ENCODE data around the gene TMEM117.
"Not testable (repeated sequence)": the region's sequence is repeated elsewhere in the genome, so short reads cannot be mapped to it uniquely, and the experiment has no call there.

TMEM117 gene

DNA sequence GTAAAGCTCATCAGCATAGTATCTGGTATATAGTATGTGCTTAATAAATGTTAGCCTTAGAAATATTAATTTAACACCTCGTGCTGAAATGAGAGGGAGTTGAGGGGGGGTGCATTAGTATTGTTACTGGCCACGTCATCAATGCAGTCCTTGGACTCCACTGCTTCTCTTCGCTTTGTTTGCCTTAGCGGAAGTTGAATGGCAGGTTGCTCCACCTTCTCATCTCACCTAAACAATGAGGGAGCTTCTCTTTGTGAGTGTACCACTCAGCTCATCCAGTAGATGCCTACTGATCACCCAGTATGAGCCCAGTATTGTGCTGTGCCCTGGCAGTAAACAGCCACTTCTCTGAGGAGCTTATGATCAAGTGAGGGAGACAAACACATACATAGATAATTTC, 4.5 kb downstream of the TMEM117 start:
- DNase-seq (ENCODE audit: low read depth in 3 of 3), result no peak

DNA sequence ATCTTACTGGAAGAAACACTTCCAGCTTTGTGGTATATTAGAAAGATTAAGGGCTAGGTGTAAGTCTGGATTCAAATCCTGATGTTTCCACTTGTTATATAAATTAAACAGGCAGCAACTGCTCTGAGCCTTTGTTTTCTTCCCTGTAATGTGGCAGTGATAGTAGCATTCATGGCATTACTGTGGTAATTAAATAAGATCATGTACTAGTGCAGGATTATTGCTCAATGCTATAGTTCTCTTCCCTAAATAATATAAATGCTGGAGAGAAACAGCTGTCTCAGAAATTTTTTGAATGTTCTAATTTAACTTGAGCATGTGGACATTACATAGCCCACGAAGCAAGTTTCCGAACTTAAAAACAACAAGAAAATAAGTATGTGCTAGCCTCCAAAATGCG, 5.4 kb downstream of the TMEM117 start:
- no peak for DNase-seq (ENCODE audit: low read depth in 3 of 3)

DNA sequence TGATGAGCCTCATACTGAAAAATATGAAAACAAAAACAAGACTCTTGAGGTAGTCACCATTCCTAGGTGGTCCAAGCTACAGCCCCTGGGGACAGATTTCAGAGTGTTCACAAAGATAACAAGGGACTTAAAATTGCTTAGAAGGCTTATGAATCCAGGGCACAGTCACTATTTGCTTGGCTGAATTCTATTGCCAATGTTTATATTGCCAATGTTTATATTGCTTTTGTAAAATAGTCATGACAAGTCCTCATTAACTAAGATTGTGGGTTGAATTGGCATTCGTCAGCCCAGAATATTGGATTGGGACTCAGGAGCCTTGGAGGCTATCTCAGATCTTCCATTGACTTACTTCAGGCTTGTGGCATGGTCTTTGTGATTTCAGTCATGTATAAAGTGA, 6.4 kb downstream of the TMEM117 start:
- DNase-seq (ENCODE audit: low read depth in 3 of 3), result no peak

DNA sequence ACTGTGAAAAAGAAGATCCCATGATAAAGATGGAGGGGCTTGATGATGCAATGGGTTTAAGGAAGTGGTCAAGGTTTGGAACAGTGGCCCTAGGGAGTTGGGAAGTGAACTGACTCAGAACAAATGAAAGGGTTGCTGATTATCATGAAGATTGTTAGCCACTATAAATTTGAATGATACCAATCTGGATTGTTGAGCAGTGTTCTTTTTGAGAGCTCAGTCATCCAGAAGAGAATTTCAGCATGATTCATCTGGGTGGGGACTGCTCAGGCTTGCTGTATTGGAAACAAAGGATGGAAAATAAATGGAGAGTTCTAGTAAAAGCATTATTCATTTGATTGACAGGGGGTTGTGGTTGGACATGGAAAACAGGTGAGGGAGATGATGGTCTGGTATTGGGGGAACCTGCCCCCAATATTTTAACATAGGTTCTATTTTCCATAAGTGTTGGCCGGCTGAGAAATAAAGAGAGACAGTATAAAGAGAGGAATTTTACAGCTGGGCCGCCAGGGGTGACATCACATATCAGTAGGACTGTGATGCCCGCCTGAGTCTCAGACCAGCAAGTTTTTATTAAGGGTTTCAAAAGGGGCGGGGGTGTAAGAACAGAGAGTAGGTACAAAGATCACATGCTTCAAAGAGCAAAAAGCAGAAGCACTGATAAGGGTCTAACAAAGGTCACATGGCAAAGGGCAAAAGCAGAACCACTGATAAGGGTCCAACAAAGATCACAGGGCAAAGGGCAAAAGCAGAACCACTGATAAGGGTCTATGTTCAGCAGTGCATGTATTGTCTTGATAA, 11.7 kb downstream of the TMEM117 start:
- DNase-seq (ENCODE audit: low read depth in 3 of 3), result not testable (repeated sequence)

DNA sequence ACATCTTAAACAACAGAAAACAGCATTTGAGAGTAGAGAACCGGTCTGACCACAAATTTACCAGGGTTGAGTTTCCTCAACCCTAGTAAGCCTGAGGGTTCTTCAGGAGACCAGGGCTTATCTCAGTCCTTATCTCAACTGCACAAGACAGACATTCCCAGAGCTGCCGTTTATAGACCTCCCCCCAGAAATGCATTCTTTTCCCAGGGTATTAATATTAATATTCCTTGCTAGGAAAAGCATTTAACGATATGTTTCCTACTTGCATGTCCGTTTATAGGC, 12.3 kb downstream of the TMEM117 start:
- DNase-seq (ENCODE audit: low read depth in 3 of 3), result no peak

DNA sequence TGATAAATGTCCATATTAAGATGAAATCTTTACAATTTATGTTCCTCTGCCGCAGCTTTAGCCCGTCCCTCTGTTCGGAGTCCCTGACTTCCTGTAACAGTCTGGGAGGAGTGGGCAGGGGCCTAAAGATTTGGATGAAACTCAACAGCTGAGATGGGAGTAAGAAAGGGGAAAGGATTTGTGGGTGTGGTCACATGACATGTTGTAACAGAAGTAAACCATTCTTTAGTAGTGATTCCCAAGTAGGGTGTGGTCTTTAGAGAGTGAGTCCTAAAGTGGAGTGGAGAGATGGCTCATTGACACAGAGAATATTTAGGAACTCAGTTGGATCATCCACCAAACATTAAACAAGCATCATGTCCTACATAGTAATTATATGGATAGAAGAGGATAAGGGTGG, 12.9 kb downstream of the TMEM117 start:
- DNase-seq (ENCODE audit: low read depth in 3 of 3), result no peak

DNA sequence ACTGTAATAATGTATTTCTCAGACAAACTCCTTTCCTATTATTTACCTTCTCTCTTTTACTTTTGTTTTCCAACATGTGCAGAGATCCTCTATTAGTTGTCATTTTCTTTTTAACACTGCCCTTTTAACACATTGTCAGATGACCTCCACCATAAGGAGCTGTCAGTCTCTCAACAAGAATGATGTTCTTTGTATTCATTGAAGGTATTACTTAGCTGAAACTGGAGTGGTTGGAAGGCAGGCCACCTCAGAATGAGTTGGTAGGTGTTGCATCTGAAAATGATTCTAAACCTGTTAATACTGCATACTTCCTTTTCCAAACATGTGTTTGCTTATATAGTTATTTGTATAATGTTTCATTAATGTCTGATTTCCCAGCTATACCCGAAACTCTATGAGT, 16.9 kb downstream of the TMEM117 start:
- DNase-seq (ENCODE audit: low read depth in 3 of 3), result no peak

DNA sequence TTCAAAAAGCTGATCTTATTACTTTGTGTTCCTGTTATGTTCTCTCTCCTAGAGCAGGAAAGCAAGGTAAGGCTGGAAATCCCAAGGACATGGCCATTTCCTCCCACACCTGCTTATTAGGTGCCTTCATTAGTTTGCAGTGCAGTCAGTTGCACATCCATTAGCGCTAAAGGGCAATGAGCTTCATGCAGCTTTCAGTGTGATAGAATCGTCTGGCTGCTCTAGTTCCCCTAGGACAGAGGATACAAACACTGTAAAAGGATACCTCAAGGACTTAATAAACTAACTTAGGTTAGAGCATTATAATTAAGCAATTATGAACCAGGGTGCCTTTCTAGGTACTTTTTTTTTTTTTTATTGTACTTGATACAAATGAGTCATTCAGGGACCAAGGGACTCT, 21.1 kb downstream of the TMEM117 start:
- DNase-seq (ENCODE audit: low read depth in 3 of 3), result no peak

DNA sequence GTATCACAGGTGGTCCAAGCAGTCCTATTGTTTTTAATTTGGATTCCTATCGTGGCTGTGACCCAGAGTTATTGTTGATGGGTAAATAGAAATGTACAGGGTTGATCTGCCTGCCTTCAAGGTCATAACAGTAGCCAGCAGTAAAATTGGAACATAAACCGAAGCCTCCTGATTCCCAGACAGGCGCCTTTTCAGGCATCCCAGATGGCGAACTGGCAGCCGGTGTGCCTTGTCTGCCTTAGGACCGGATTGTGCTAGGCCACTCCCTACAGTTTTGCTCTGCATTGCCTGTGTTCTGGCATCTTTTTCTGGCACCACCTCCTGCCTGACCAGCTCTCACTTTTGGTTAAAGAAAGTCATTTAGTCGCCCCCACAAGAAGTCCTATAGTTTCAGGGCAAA, 22.2 kb downstream of the TMEM117 start:
- DNase-seq (ENCODE audit: low read depth in 3 of 3), result no peak

DNA sequence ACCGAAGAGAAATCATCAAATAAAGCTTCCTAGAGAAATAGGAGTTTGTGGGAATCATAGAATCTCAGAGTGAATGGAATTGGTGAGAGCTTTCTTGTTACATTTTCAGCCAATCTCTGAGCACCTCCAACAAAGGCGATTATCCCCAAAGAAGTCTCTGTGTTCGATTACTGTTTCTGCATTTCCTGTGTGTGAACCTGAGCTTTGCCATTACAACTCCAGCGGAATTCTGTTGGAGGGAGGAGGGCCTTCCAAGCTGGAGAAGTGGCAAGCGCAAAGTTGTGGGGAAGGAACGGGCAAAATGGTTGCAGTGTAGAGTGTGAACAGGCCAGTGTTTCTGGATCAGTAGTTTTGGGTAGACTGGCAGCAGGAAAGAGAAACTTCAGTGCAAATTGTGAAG, 23.1 kb downstream of the TMEM117 start:
- no peak for DNase-seq (ENCODE audit: low read depth in 3 of 3)

DNA sequence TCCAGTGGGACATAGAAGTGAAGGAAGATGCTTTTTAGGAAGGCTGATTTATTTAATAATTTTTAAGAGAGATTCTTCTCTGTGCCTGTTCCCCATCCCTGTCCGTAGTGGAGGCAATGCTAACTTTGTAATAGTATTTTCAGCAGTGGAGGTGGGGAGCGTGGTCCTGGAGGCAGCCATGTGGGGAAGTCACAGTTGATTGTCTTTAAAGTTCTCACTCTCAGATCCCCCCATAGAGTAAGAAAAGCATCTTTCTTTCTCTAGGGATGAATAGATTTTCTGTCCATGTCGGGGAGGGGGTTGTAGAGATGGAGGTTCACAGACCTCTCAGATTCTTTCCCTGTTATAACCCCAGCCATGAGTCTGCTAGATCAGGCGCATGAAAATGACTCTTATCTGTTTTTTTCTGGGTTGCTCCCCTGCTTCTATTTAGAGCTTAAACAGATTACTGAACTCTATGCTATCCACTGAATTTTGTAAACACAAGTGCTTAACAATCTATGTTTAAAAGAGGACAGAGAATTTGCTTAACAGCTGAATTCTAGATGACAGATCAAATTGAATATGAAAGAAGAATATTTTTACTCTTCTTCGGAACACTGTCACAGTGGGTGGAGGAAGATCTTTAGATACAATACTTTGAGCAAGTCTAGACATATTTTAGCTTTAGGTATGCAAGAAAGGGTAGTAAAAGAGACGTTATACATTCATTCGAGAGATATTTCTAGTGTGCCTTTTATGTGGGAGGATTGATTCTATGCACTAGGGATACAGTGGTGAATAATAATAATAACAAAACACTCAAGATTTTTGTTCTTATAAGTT, 25.3 kb downstream of the TMEM117 start:
- no peak for DNase-seq (ENCODE audit: low read depth in 3 of 3)

DNA sequence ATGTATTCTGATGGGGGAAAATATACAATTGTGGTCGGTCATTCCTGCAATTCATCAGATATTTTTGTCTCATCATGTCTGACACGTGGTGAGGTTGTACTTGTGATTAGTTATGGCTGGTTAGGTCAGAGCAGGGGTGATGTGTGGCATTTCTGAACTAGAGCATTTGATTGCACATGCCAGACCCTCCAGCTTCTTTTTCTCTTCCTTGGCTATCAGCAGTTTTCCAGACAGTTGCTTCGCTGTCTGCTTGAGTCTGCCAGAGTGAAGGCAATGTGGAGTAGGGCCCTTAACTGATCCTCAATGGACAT, 25.9 kb downstream of the TMEM117 start:
- no peak for DNase-seq (ENCODE audit: low read depth in 3 of 3)

DNA sequence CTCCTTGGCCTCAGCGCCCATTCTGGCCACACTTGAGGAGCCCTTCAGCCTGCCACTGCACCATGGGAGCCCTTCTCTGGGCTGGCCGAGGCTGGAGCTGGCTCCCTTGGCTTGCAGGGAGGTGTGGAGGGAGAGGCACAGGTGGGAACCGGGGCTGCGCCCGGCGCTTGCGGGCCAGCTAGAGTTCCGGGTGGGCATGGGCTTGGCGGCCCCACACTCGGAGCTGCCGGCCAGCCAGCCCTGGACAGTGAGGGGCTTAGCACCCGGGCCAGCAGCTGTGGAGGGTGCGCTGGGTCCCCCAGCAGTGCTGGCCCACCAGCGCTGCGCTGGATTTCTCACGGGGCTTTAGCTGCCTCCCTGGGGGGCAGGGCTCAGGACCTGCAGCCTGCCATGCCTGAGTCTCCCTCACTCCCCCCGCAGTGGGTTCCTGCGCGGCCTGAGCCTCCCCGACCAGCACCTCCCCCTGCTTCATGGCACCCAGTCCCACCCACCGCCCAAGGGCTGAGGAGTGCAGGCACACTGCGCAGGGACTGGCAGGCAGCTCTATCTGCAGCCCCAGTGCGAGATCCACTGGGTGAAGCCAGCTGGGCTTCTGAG, 28.0 kb downstream of the TMEM117 start:
- no peak for DNase-seq (ENCODE audit: low read depth in 3 of 3)

DNA sequence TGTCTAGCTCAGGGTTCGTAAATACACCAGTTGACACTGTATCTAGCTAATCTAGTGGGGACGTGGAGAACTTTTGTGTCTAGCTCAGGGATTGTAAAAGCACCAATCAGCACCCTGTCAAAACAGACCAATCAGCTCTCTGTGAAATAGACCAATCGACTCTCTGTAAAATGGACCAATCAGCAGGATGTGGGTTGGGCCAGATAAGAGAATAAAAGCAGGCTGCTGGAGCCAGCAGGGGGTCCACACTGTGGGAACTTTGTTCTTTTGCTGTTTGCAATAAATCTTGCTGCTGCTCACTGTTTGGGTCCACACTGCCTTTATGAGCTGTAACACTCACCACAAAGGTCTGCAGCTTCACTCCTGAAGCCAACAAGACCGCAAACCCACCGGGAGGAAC, 28.7 kb downstream of the TMEM117 start:
- DNase-seq (ENCODE audit: low read depth in 3 of 3), result not testable (repeated sequence)

DNA sequence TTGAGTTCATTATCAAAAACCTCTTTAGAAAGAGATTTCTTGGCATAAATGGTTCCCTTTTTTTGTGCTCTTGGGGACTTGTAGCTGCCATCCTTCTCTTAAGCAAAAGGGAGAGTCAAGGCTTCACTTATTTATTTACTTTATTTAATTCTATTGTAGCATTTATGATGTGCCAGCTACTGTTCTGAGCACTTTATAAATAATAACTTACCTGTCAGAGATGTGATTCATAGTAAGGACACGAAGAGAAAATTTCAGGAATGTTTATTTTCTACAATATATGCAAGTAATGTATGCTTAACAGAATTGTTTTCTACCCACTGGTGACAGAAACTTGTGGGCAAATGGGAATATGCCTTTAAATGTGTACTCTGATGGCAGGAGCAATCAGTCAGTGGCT, 33.3 kb downstream of the TMEM117 start:
- DNase-seq (ENCODE audit: low read depth in 3 of 3), result no peak

DNA sequence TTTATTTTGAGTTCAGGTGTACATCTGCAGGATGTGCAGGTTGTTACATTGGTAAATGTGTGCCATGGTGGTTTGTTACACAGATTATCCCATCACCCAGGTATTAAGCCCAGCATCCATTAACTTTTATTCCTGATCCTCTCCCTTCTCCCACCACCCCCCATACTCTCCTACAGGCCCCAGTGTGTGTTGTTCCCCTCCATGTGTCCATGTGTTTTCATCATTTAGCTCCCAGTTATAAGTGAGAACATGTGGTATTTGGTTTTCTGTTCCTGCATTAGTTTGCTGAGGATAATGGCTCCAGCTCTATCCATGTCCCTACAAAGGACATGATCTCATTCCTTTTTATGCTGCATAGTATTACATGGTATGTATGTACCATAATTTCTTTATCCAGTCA, 33.9 kb downstream of the TMEM117 start:
- DNase-seq (ENCODE audit: low read depth in 3 of 3), result not testable (repeated sequence)

DNA sequence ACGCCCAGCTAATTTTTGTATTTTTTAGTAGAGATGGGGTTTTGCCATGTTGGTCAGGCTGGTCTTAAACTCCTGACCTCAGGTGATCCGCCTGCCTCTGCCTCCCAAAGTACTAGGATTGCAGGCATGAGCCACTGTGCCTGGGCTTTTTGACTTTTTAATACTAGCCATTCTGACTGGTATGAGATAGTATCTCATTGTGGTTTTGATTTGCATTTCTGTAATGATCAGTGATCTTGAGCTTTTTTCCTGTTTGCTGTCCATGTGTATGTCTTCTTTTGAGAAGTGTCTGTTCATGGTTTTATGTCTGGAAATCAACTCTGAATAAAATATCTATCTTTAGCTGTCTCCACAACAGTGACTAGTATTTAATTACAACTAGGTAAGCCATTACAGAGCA, 35.4 kb downstream of the TMEM117 start:
- not testable (repeated sequence) for DNase-seq (ENCODE audit: low read depth in 3 of 3)

DNA sequence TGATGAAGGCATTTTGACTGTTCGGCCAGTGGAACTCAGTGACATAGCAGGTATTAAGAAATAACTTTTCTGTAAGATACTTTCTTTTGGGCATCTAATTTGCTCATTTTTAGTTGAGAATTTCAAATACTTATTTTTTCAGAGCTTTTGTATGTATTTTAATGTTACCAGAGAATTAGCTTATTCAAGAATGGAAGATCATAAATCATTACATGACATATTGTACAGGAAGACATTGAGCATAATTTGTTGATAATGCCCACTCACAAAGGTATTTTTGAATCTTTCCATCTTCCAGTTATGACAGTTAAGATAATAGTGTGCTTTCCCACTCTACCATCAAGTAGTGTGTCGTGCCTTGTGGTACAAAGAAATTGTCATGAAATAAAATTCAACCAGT, 36.5 kb downstream of the TMEM117 start:
- DNase-seq (ENCODE audit: low read depth in 3 of 3), result no peak

DNA sequence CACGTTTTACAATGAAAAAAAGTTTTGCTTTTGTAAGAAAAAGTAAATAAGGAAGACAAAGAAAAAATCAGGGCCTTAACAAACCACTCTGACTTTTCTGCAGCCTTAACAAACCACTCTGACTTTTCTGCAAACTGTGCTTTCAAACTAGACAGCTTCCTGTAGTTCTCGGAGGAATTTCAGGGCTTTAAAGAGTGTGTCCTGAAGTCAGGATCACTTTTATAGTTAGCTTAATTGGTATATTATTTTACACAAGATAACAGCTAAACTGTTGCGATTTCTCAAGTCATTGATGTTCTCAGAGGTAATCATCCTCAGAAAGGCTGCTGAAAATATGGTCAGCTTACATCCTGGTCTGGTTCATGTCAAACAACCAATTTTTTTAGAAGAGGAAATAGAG, 42.2 kb downstream of the TMEM117 start:
- DNase-seq (ENCODE audit: low read depth in 3 of 3), result no peak

DNA sequence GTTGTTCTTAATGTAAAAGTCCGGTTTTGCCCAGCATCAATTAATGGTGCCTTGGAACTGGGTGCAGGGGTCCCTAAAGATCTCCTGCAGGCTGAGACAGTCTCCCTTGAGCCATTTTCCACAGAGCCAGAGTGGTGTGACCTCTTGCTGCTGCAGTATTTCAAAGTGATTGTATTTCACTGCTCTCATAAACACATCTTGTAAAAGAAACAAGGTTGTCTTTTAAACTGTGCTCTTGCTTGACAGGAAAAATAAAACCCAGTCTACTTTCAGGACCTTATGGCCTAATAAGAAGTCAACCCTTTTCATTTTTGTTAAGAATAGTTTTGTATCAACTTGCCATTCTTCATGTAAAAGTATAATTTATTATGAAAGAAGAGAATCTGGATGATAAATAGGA, 44.7 kb downstream of the TMEM117 start:
- DNase-seq (ENCODE audit: low read depth in 3 of 3), result no peak

DNA sequence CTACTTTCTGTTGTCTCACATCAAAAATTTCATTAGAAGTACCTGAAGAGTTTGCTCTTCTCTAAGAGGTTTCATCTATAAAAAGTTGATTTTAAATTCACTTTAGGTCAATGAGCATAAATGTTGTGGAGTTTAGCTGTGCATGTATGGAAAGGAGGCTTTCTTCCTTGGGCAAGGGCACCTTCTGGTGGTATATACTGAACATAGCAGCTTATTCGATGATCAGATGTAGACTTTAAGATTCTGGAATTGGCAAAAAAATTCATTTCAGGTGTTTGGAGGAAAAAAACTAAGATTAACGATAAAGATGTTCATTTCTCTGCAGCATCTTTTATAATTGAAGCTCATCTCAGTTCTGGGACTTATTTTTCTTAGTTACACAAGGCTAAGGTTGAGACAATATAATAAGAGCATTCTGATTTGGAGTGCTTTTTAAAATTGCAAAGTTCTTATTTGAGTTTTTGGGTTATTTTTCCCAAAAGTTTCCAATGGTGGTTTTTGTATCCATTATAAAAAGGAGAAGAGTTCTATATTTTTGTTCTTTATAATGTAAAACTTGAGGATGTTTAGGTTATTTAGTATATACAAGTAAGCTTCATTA, 46.8 kb downstream of the TMEM117 start:
- peak in 1 of 3 experiments; percentile 7 for DNase-seq (ENCODE audit: low read depth in 3 of 3)

DNA sequence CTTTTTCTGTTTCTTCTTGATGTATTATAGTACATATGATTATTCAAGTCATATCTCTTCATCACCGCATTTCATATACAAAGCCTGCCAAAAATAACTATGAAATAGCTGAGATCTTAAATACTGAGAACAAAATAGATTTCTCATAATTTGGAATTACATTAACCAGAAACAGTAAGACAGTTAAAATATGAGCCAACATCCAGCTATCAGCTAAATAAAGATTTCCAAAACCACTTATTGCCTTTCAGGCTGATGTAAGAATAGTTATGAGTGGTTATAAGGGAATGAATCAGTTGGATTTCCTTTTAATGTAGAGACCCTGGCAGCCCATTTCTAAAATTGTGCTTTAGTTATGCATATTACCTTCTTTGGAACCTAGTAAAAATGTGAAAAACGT, 47.4 kb downstream of the TMEM117 start:
- no peak for DNase-seq (ENCODE audit: low read depth in 3 of 3)

DNA sequence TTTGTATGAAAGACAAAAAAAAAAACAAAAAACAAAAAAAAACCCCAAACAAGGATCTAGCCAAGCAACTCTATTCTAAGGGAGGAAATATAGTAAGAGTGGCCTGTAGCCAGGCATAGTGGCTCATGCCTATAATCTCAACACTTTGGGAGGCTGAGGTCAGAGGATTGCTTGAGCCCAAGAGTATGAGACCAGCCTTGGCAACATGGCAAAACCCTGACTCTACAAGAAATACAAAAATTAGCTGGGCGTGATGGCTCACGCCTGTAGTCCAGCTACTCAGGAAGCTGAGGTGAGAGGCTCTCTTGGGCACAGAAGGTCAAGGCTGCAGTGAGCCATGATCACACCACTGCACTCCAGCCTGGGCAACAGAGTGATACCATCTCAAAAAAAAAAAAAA, 47.9 kb downstream of the TMEM117 start:
- DNase-seq (ENCODE audit: low read depth in 3 of 3), result no peak

All from stimulated activated CD4-positive, alpha-beta T cell treated with anti-CD3 and anti-CD28 coated beads, TNF-alpha, amount 100 ng/mL, for 24 hours (primary cell).